ENCODE data around the gene NDUFS1. TPM values are rescaled to one million over a fixed set of nuclear protein-coding genes. Genes with fewer than 3 reads are reported as not detected.
"Not testable (repeated sequence)": the region's sequence is repeated elsewhere in the genome, so short reads cannot be mapped to it uniquely, and the experiment has no call there.

Gene NDUFS1
- polyA plus RNA-seq, 1 donor from 2014 or later = 113 TPM

DNA sequence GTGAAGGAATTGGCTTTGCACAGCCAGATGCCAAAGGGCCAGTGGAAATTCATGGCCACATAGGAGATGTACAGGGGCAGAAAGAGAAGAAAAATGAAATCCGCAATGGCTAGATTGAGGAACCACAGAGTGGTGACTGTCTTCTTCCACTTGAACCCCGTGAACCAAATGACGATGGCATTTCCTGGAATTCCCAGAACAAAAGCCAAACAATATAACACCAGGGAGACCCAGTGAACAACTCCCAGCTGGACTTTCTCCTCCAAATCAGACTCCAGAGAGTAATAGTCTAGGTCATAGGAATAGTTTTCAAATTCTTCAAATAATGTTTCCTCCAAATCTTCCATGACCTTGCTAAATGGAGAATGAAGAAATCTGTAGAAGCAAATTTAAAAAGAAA, 17.7 kb upstream of the NDUFS1 start:
- Histone ChIP-seq H3K9me2 (ENCODE audit: insufficient read depth, low read length) (no peaks in the 10 kb centered on the region), H3K9ac (ENCODE audit: low read length) (no peak overlapping the region), H3K27ac (ENCODE audit: low read length) (no peak overlapping the region), H4K20me1 (ENCODE audit: insufficient read depth) (no peaks in the 10 kb centered on the region), H3K36me3 (ENCODE audit: insufficient read depth, low read length) (no peaks in the 10 kb centered on the region), H3K9me3 (ENCODE audit: low read length) (no peaks in the 10 kb centered on the region), H2AFZ (ENCODE audit: low read depth, low read length) (no peak overlapping the region), H3K4me3 (ENCODE audit: low read length) (no peak overlapping the region), H3F3A (ENCODE audit: insufficient read depth, low read length, poor library complexity, severe bottlenecking) (no peaks in the 10 kb centered on the region), H3K4me2 (ENCODE audit: low read length) (no peak overlapping the region), H3K79me2 (replicated peaks; ENCODE audit: insufficient read depth, low read length) (no peaks in the 10 kb centered on the region), H3K27me3 (ENCODE audit: insufficient read depth, low read depth, low read length) (no peaks in the 10 kb centered on the region)
- TF ChIP-seq RAD21 (conservative IDR thresholded peaks at IDR 0.05) (no peak), MXI1 (conservative IDR thresholded peaks at IDR 0.05; ENCODE audit: poor library complexity, severe bottlenecking) (no peak)

DNA sequence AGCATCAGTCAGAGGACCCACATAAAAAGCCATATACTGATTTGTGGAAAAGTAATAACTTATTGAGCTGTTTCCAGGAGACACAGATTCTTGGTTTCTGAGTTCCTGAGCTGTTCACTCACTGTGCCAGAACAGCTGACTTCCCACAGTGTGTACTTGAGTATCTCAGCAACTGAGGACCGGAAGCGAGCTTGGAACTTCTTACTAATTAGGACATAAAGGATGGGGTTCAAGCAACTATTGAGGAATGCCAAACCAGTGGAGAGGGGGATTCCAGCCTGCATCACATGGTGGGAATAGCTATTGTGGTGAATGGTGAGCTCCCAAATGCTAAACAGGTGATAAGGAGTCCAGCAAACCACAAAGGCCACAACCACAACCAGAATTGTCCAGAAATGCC, 16.9 kb upstream of the NDUFS1 start:
- no peaks in the 10 kb centered on the region for H3K36me3 ChIP-seq (ENCODE audit: insufficient read depth, low read length)
- no peak overlapping the region for H3K4me2 ChIP-seq (ENCODE audit: low read length)
- TF ChIP-seq, protein P1, sequence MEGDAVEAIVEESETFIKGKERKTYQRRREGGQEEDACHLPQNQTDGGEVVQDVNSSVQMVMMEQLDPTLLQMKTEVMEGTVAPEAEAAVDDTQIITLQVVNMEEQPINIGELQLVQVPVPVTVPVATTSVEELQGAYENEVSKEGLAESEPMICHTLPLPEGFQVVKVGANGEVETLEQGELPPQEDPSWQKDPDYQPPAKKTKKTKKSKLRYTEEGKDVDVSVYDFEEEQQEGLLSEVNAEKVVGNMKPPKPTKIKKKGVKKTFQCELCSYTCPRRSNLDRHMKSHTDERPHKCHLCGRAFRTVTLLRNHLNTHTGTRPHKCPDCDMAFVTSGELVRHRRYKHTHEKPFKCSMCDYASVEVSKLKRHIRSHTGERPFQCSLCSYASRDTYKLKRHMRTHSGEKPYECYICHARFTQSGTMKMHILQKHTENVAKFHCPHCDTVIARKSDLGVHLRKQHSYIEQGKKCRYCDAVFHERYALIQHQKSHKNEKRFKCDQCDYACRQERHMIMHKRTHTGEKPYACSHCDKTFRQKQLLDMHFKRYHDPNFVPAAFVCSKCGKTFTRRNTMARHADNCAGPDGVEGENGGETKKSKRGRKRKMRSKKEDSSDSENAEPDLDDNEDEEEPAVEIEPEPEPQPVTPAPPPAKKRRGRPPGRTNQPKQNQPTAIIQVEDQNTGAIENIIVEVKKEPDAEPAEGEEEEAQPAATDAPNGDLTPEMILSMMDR (IDR thresholded peaks at IDR 0.05; ENCODE audit: poor library complexity, severe bottlenecking) = no peak
- TF ChIP-seq TAF1 (IDR thresholded peaks at IDR 0.05; ENCODE audit: low read depth) = no peak
- TF ChIP-seq EP300 (conservative IDR thresholded peaks at IDR 0.05; ENCODE audit: poor library complexity, severe bottlenecking) = no peak
- TF ChIP-seq SMC3 (conservative IDR thresholded peaks at IDR 0.05; ENCODE audit: poor library complexity) = no peak
- no peak for TF ChIP-seq REST (IDR thresholded peaks at IDR 0.05; ENCODE audit: borderline replicate concordance)
- no peak for TF ChIP-seq MXI1 (conservative IDR thresholded peaks at IDR 0.05; ENCODE audit: poor library complexity, severe bottlenecking)
- TF ChIP-seq EZH2 (IDR thresholded peaks at IDR 0.05; ENCODE audit: borderline replicate concordance, insufficient read depth, low read length, poor library complexity, severe bottlenecking) = no peak
- no peak for TF ChIP-seq RAD21 (conservative IDR thresholded peaks at IDR 0.05)
- TF ChIP-seq POLR2AphosphoS5 (IDR thresholded peaks at IDR 0.05) = no peak
- H3K9me3 ChIP-seq (ENCODE audit: low read length) = no peaks in the 10 kb centered on the region
- no peaks in the 10 kb centered on the region for H3K27me3 ChIP-seq (ENCODE audit: insufficient read depth, low read depth, low read length)
- no peaks in the 10 kb centered on the region for H3K79me2 ChIP-seq (replicated peaks; ENCODE audit: insufficient read depth, low read length)
- no peaks in the 10 kb centered on the region for H3F3A ChIP-seq (ENCODE audit: insufficient read depth, low read length, poor library complexity, severe bottlenecking)
- H3K27ac ChIP-seq (ENCODE audit: low read length) = no peak overlapping the region
- H3K9ac ChIP-seq (ENCODE audit: low read length) = no peak overlapping the region
- no peak overlapping the region for H2AFZ ChIP-seq (ENCODE audit: low read depth, low read length)
- no peaks in the 10 kb centered on the region for H3K9me2 ChIP-seq (ENCODE audit: insufficient read depth, low read length)
- no peak overlapping the region for H3K4me3 ChIP-seq (ENCODE audit: low read length)
- H4K20me1 ChIP-seq (ENCODE audit: insufficient read depth) = no peaks in the 10 kb centered on the region

DNA sequence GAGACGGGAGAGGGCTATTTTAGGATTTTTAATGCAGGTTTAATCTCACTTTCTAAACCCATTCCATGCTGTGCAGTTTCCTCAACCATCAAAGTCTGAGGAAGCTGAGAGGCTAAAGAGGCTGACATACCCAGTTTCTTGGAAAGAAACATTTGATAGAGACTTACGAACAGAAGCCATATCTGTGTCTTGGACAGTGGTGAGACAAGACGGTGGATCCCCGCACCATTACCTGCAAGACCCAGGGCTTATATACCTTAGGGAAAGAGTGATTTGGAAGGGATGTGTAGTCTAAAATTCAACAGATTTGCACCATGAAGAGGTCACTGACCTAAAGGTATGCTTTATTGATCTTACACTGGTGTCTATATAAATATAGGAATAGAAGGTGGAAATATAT, 13.9 kb upstream of the NDUFS1 start:
- H3K9me3 ChIP-seq (ENCODE audit: low read length) = no peaks in the 10 kb centered on the region
- H3K9ac ChIP-seq (ENCODE audit: low read length) = no peak overlapping the region
- H3K4me3 ChIP-seq (ENCODE audit: low read length) = no peak overlapping the region
- no peaks in the 10 kb centered on the region for H4K20me1 ChIP-seq (ENCODE audit: insufficient read depth)
- no peaks in the 10 kb centered on the region for H3K9me2 ChIP-seq (ENCODE audit: insufficient read depth, low read length)
- no peak for TF ChIP-seq SMC3 (conservative IDR thresholded peaks at IDR 0.05; ENCODE audit: poor library complexity)
- TF ChIP-seq, protein P1 (IDR thresholded peaks at IDR 0.05; ENCODE audit: poor library complexity, severe bottlenecking) = no peak
- TF ChIP-seq TAF1 (IDR thresholded peaks at IDR 0.05; ENCODE audit: low read depth) = no peak
- no peak for TF ChIP-seq EP300 (conservative IDR thresholded peaks at IDR 0.05; ENCODE audit: poor library complexity, severe bottlenecking)
- no peak for TF ChIP-seq RAD21 (conservative IDR thresholded peaks at IDR 0.05)
- no peak for TF ChIP-seq POLR2AphosphoS5 (IDR thresholded peaks at IDR 0.05)
- no peak for TF ChIP-seq EZH2 (IDR thresholded peaks at IDR 0.05; ENCODE audit: borderline replicate concordance, insufficient read depth, low read length, poor library complexity, severe bottlenecking)
- no peaks in the 10 kb centered on the region for H3F3A ChIP-seq (ENCODE audit: insufficient read depth, low read length, poor library complexity, severe bottlenecking)
- no peak overlapping the region for H3K4me2 ChIP-seq (ENCODE audit: low read length)
- no peaks in the 10 kb centered on the region for H3K27me3 ChIP-seq (ENCODE audit: insufficient read depth, low read depth, low read length)
- no peak overlapping the region for H2AFZ ChIP-seq (ENCODE audit: low read depth, low read length)
- no peaks in the 10 kb centered on the region for H3K79me2 ChIP-seq (replicated peaks; ENCODE audit: insufficient read depth, low read length)
- H3K27ac ChIP-seq (ENCODE audit: low read length) = no peak overlapping the region
- no peaks in the 10 kb centered on the region for H3K36me3 ChIP-seq (ENCODE audit: insufficient read depth, low read length)

- not testable (repeated sequence) for H3K4me2 ChIP-seq (ENCODE audit: low read length); H3K4me3 ChIP-seq (ENCODE audit: low read length); H3K79me2 ChIP-seq (replicated peaks; ENCODE audit: insufficient read depth, low read length); H3K9ac ChIP-seq (ENCODE audit: low read length); H4K20me1 ChIP-seq (ENCODE audit: insufficient read depth); H3K27me3 ChIP-seq (ENCODE audit: insufficient read depth, low read depth, low read length); H3K9me3 ChIP-seq (ENCODE audit: low read length); H3F3A ChIP-seq (ENCODE audit: insufficient read depth, low read length, poor library complexity, severe bottlenecking); H3K27ac ChIP-seq (ENCODE audit: low read length); H2AFZ ChIP-seq (ENCODE audit: low read depth, low read length); H3K36me3 ChIP-seq (ENCODE audit: insufficient read depth, low read length); H3K9me2 ChIP-seq (ENCODE audit: insufficient read depth, low read length)
Observed at GRCh38 chr2:206171624-206172397, 12.6 kb upstream of the NDUFS1 start.
